ENCODE data around the gene GZMA. TPM values are rescaled to one million over a fixed set of nuclear protein-coding genes. Genes with fewer than 3 reads are reported as not detected.

The GZMA gene
- total and polyA plus RNA-seq, 4 donors, result 0.20 to 0.39 (median 0.24) TPM; not detected in 1

- H3K27me3 ChIP-seq (ENCODE audit: control insufficient read depth, insufficient read depth, low read length), result no peaks in the 10 kb centered on the region
- H3K27ac ChIP-seq (ENCODE audit: low read depth, low read length), result no peak overlapping the region
- 85% methylated on average over 5 of the region's 9 CpGs for WGBS (ENCODE audit: insufficient coverage)
- no peaks in the 10 kb centered on the region for H3K36me3 ChIP-seq (ENCODE audit: control insufficient read depth, insufficient read depth, low read length)
- no peak overlapping the region for H3K4me3 ChIP-seq (ENCODE audit: low read depth, low read length)
- H3K9me3 ChIP-seq (ENCODE audit: control insufficient read depth, insufficient read depth, low read length), result no peaks in the 10 kb centered on the region
- no peaks in the 10 kb centered on the region for H3K4me1 ChIP-seq (ENCODE audit: control insufficient read depth, insufficient read depth, low read length)
- peak in 1 of 6 donors; percentile 26 for DNase-seq (ENCODE audit: low read depth in 4 of 6, low spot score in 6 of 6)
These were observed 38.6 kb downstream of the GZMA start for GRCh38 chr5:55140908-55141665.

GRCh38 chr5:55141945-55142690, 39.7 kb downstream of the GZMA start:
- Histone ChIP-seq H3K9me3 (ENCODE audit: control insufficient read depth, insufficient read depth, low read length) (no peaks in the 10 kb centered on the region), H3K27ac (ENCODE audit: low read depth, low read length) (no peak overlapping the region), H3K4me1 (ENCODE audit: control insufficient read depth, insufficient read depth, low read length) (peaks cover 3% of the 10 kb centered on the region), H3K36me3 (ENCODE audit: control insufficient read depth, insufficient read depth, low read length) (no peaks in the 10 kb centered on the region), H3K27me3 (ENCODE audit: control insufficient read depth, insufficient read depth, low read length) (no peaks in the 10 kb centered on the region), H3K4me3 (ENCODE audit: low read depth, low read length) (no peak overlapping the region)
- no peak for DNase-seq (ENCODE audit: low read depth in 4 of 6, low spot score in 6 of 6)
- 96% methylated on average over 4 of the region's 9 CpGs for WGBS (ENCODE audit: insufficient coverage)

GRCh38 chr5:55143624-55144023, 41.2 kb downstream of the GZMA start:
- H3K4me1 ChIP-seq (ENCODE audit: control insufficient read depth, insufficient read depth, low read length), result peaks cover 3% of the 10 kb centered on the region
- no peaks in the 10 kb centered on the region for H3K36me3 ChIP-seq (ENCODE audit: control insufficient read depth, insufficient read depth, low read length)
- H3K9me3 ChIP-seq (ENCODE audit: control insufficient read depth, insufficient read depth, low read length), result no peaks in the 10 kb centered on the region
- H3K4me3 ChIP-seq (ENCODE audit: low read depth, low read length), result no peak overlapping the region
- H3K27me3 ChIP-seq (ENCODE audit: control insufficient read depth, insufficient read depth, low read length), result no peaks in the 10 kb centered on the region
- WGBS (ENCODE audit: insufficient coverage), result 100% methylated on average over 1 of the region's 4 CpGs
- DNase-seq (ENCODE audit: low read depth in 4 of 6, low spot score in 6 of 6), result no peak
- no peak overlapping the region for H3K27ac ChIP-seq (ENCODE audit: low read depth, low read length)

GRCh38 chr5:55146080-55146479, 43.6 kb downstream of the GZMA start:
- H3K36me3 ChIP-seq (ENCODE audit: control insufficient read depth, insufficient read depth, low read length), result no peaks in the 10 kb centered on the region
- H3K4me1 ChIP-seq (ENCODE audit: control insufficient read depth, insufficient read depth, low read length), result peaks cover 3% of the 10 kb centered on the region
- no peak overlapping the region for H3K27ac ChIP-seq (ENCODE audit: low read depth, low read length)
- no peaks in the 10 kb centered on the region for H3K9me3 ChIP-seq (ENCODE audit: control insufficient read depth, insufficient read depth, low read length)
- DNase-seq (ENCODE audit: low read depth in 4 of 6, low spot score in 6 of 6), result no peak
- no peak overlapping the region for H3K4me3 ChIP-seq (ENCODE audit: low read depth, low read length)
- no peaks in the 10 kb centered on the region for H3K27me3 ChIP-seq (ENCODE audit: control insufficient read depth, insufficient read depth, low read length)
- 85% methylated on average over 5 of the region's 8 CpGs for WGBS (ENCODE audit: insufficient coverage)

GRCh38 chr5:55146543-55147151, 44.2 kb downstream of the GZMA start:
- no peak overlapping the region for H3K4me3 ChIP-seq (ENCODE audit: low read depth, low read length)
- WGBS (ENCODE audit: insufficient coverage), result 0% methylated on average over 4 of the region's 11 CpGs
- no peak overlapping the region for H3K27ac ChIP-seq (ENCODE audit: low read depth, low read length)
- H3K4me1 ChIP-seq (ENCODE audit: control insufficient read depth, insufficient read depth, low read length), result peaks cover 3% of the 10 kb centered on the region
- H3K36me3 ChIP-seq (ENCODE audit: control insufficient read depth, insufficient read depth, low read length), result no peaks in the 10 kb centered on the region
- H3K27me3 ChIP-seq (ENCODE audit: control insufficient read depth, insufficient read depth, low read length), result no peaks in the 10 kb centered on the region
- peak; percentile 56 to 95 (median 73) for DNase-seq (ENCODE audit: low read depth in 4 of 6, low spot score in 6 of 6)
- H3K9me3 ChIP-seq (ENCODE audit: control insufficient read depth, insufficient read depth, low read length), result no peaks in the 10 kb centered on the region

DNA sequence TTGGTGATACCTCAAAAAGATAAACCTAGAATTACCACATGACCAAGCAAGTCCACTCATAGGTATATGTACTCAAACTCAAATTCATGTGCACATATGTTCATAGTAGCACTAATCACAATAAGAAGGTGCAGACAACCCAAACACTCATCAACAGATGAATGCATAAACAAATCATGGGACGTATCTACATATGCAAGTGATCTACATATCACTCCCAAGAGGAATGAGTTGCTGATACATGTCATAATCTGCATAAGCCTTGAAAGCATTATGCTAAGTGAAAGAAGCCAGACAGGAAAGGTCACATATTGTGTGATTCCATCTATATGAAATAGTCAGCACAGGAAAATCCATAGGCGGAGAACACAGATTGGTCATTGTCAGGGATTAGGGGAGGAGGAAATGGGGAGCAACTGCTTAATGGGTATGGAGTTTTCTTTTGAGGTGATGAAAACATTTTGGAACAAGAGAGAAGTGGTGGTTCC, 46.9 kb downstream of the GZMA start:
- H3K27me3 ChIP-seq (ENCODE audit: control insufficient read depth, insufficient read depth, low read length), result no peaks in the 10 kb centered on the region
- H3K4me3 ChIP-seq (ENCODE audit: low read depth, low read length), result no peak overlapping the region
- H3K36me3 ChIP-seq (ENCODE audit: control insufficient read depth, insufficient read depth, low read length), result no peaks in the 10 kb centered on the region
- H3K27ac ChIP-seq (ENCODE audit: low read depth, low read length), result no peak overlapping the region
- WGBS (ENCODE audit: insufficient coverage), result 92% methylated on average over 1 of the region's 2 CpGs
- no peak for DNase-seq (ENCODE audit: low read depth in 4 of 6, low spot score in 6 of 6)
- peaks cover 3% of the 10 kb centered on the region for H3K4me1 ChIP-seq (ENCODE audit: control insufficient read depth, insufficient read depth, low read length)
- no peaks in the 10 kb centered on the region for H3K9me3 ChIP-seq (ENCODE audit: control insufficient read depth, insufficient read depth, low read length)

DNA sequence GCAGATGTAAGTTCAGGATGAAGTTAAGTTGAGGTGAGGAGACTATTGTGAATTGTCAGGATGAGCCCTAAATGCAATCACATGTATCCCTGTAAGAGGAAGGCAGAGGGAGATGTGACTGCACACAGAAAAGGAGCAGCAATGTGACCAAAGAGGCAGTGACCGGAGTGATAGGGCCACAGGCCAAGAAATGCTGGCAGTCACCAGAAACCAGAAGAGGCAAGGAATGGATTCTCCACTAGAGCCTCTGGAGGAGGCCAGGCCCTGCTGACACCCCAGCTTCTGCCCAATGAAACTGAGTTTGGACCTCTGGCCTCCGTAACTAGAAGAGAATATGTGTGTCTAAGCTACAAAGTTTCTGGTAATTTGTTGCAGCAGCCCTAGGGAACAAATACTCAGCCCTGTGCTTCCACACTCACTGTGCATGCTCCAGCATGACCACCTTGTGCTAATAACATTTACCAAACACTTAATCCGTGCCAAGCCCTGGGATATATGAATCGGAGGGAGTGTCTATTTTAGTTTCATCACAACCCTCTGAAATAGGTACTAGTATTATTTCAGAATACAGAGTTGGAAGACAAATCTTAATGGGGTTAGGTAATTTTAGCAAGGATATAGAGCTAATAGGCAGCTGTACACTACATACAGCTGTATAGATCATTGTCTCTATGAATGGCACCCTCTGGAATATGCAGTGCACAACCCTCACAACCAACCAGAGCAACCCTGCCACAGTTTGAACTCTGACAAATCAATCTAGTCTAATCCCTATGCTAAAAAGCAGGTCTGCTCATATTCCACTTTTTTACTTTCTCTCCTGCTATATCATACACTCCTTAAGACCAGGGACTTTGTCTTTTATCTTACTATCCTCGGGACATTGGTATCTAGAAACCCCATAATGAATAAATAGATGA, 49.7 kb downstream of the GZMA start:
- Histone ChIP-seq H3K4me3 (ENCODE audit: low read depth, low read length) (no peak overlapping the region), H3K27ac (ENCODE audit: low read depth, low read length) (no peak overlapping the region), H3K36me3 (ENCODE audit: control insufficient read depth, insufficient read depth, low read length) (no peaks in the 10 kb centered on the region), H3K27me3 (ENCODE audit: control insufficient read depth, insufficient read depth, low read length) (no peaks in the 10 kb centered on the region), H3K4me1 (ENCODE audit: control insufficient read depth, insufficient read depth, low read length) (no peaks in the 10 kb centered on the region), H3K9me3 (ENCODE audit: control insufficient read depth, insufficient read depth, low read length) (no peaks in the 10 kb centered on the region)
- WGBS (ENCODE audit: insufficient coverage), result 88% methylated on average over 1 of the region's 5 CpGs
- DNase-seq (ENCODE audit: low read depth in 4 of 6, low spot score in 6 of 6), result no peak

- WGBS (ENCODE audit: insufficient coverage), result no CpG with 5 or more reads among the region's 3 CpGs
These were observed 52.4 kb downstream of the GZMA start for GRCh38 chr5:55154873-55155272.

More at GRCh38 chr5:55154873-55155272, 52.4 kb downstream of the GZMA start:
- H3K27ac ChIP-seq (ENCODE audit: low read depth, low read length), result no peak overlapping the region
- no peak overlapping the region for H3K4me3 ChIP-seq (ENCODE audit: low read depth, low read length)
- peaks cover 1% of the 10 kb centered on the region for H3K27me3 ChIP-seq (ENCODE audit: control insufficient read depth, insufficient read depth, low read length)
- no peaks in the 10 kb centered on the region for H3K9me3 ChIP-seq (ENCODE audit: control insufficient read depth, insufficient read depth, low read length)
- H3K36me3 ChIP-seq (ENCODE audit: control insufficient read depth, insufficient read depth, low read length), result no peaks in the 10 kb centered on the region
- no peak for DNase-seq (ENCODE audit: low read depth in 4 of 6, low spot score in 6 of 6)
- H3K4me1 ChIP-seq (ENCODE audit: control insufficient read depth, insufficient read depth, low read length), result no peaks in the 10 kb centered on the region
